Measurements from ENCODE around the gene CACNA2D3.

Gene CACNA2D3

DNA sequence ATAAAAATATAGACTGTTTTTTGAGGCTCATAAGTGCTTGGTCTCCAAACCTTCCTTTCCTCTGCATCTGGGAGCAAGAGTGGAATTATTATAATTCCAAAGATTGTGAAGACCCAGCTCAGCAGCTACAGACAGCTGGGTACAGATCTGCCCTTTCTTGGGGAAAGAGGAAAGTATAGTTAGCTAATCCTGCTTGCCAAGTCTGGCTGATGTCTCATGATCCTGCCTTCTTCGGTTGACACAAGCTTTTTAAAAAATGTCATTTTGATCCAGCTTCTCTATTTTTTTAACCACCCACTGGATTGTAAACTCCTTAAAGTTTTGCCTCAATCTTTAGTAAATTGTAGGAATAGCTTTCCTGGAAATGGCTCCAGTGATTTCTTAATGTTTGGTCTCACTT is 624.4 kb downstream of the CACNA2D3 start:
- DNase-seq (ENCODE audit: low read depth), result no peak

DNA sequence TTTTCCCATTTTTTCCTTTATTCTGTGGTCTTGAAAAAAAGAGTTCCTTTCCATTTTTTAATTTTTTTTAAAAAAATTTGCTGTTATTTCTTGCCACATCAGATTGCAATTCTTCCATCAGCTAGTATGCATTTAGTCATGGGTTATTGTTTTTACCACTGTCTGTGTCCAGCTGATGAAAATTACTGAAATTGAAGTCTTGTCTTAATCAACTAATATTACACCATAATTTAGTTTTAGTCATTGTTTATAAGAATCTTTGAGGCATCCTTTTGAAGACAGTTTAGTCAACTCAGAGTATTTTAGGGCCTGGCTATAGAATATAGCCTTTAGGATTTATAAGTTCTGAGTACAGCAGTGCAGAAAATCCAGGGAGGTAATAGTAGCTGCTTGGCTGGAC is 633.4 kb downstream of the CACNA2D3 start:
- no peak for DNase-seq (ENCODE audit: low read depth)

DNA sequence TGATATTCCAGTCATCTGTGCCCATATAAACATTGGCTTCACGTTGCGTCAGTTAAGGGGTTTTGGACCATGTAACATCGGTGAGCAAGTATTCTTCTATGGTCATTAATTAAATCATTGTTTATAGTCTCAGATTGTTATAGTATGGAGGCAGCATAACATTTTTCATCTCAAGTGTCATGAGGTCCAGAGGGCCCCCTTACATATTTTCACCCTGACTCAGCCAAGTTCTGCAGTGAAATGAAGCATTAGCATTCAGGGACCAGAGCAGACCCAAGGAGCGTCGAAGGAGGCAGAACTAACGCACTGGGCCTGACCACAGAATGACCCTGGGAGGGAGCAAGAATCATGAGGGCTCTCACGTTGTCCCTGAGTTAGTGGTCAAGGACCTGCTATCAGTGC is 634.0 kb downstream of the CACNA2D3 start:
- DNase-seq (ENCODE audit: low read depth), result peak; percentile 16

DNA sequence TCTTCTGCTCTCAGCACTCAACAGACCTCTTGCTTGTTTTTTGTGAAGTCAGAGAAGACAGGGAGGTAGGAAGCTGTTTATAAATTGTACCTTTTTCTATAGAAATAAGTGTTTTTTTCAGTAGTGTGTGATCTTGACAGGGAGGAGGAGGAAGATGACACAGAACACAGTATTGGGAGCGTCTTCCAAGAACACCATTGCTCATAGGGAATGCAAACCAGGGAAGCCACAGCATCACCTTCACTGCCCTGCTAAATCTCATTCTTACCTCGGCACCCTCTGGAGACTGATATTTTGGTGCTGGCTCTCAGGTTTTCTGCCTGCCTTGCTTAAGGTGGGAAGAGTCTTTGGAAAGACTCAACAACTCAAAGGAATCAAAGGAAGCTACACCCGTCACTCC is 636.1 kb downstream of the CACNA2D3 start:
- no peak for DNase-seq (ENCODE audit: low read depth)

DNA sequence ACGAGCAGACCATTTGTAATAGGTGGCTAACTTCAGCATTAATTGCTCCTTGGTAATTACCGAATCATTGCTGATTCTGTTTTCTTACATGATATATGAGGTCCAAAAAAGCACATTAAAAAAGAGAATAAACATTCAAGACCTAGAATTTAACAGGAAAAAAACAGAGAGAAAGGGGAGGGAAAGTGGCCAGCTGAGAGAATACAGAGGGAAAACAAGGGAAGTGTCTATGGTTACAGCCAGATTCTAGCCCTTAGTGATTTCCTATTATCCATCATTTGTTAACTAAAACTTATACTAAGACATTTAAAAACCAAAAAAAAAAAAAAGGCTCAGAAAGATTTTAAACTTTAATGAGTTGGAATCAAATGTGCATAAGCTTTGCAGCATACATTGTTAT is 636.8 kb downstream of the CACNA2D3 start:
- no peak for DNase-seq (ENCODE audit: low read depth)

DNA sequence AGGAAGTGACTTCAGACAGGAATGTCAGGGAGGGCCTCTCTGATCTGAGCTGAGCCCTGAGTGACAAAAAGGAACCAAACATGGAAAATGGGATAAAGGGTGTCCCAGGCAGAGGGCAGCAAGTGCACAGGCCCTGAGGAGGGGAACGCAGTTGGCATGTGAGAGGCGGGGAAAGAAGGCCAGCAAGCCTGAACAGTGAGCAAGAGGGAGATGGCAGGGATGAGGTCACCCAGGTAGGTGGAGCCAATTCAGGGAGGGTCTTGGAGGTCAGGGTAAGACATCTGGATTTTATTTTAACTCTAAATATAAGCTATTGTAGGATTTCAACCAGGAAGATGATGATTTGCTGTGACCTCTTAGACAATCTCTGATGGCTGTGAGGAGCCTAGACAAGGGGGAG is 637.8 kb downstream of the CACNA2D3 start:
- no peak for DNase-seq (ENCODE audit: low read depth)

DNA sequence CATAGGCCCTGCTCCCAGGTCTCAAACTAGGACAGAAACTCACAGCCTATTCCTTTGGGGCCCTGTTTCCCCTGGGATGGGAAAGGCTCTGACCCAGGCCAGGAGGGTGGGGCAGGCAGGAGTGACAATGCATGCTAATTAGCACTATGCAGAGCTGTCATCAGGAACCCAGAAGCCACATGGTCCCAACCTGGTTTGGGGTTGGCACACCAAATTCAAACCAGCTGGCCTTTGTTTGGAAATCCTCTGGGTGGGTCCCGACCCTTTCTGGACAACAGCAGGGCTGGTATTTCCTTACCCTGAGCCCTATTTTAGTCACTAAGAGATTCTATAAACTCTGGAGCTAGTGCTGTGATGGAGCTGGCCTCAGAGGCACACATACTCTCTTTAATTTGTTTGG is 639.3 kb downstream of the CACNA2D3 start:
- no peak for DNase-seq (ENCODE audit: low read depth)

DNA sequence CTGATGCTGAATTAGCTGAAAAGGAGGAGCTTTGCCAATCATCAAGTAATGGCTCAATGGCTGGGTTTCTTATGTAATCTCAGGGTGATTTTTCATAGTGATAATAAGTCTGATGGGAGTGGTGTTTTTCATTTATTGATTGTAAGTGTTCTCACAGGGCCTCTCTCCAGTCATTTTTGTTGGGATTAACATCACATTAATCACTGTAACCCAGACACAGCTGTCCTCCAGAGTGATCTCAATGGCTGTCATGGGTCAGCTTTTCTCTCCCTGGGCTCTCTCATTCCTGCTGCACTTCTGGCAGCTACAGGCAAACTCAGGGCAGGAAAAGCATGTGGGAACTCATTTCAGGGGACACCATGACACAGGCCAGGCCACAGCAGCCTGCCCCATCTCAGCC is 642.6 kb downstream of the CACNA2D3 start:
- no peak for DNase-seq (ENCODE audit: low read depth)

DNA sequence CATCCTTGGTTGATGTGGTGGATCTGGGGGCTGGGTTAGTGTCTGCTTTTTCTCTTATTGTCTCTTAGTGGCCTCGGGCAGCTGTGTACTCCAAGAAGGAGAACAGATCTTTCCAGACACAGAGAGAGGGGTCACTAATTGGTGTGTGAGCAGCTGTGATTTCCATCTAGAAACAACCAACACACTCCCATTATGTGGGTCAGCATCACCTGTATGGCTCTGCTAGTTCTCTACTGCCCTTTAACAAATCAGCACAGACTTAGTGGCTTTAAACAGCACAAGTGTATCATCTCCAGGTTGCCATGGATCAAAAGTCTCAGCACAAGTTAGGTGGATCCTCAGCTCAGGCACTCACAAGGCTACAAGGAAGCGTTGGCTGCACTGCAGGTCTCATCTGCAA is 648.7 kb downstream of the CACNA2D3 start:
- no peak for DNase-seq (ENCODE audit: low read depth)

DNA sequence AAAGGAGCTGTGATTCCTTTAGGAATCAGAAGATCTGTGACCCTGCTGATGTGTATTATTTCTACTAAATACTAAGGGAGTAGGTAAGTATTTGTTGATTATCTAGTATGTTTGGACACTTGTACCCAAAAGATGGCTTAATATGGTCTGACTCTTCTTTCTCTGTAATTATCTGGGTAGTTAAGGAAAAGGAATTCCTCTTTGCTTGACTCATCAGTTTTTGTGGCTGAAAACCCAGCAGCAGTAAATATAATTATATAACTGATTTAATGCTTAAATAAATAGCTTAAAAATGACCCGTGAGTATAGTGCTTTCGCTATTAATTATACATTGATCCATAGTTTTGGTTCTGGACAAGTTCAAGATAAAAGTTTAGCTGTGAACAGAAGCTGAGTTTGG is 649.7 kb downstream of the CACNA2D3 start:
- no peak for DNase-seq (ENCODE audit: low read depth)

DNA sequence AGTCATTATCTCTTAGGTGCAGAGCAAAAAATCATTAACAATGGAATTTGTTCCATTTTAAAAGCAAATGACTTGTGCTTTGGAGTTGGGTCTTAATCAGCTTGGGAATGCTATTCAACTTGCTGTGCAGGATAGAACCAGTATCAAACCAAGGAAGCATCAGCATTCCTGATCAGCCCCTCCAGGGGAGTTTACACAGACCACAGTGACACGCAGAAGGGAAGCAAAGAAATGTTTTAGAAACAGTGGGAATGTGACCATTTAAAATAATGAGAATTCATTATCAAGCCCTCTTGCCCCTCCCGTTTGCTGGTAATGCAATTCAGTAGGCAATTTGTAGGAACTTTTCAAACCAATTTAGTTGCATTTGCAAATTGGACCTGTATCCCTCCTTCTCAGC is 650.4 kb downstream of the CACNA2D3 start:
- no peak for DNase-seq (ENCODE audit: low read depth)

DNA sequence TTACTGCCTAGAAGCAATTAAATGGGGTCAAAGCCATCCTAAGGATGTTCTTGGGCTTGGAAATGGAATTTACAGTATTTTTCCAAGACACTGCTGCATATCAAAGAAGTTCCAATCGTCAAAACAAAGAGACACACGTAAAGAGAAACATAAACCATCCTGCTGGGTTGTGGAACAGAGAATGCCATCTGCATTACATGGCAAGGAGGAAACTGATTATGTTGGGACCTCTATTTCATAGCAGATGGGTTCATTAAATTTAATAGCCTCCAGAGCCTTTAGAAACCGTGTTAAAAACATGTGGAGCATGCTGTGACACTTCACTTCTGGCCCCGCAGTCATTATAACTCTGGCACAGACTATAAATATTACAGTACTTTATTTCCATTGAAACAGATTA is 650.9 kb downstream of the CACNA2D3 start:
- peak; percentile 4 for DNase-seq (ENCODE audit: low read depth)

DNA sequence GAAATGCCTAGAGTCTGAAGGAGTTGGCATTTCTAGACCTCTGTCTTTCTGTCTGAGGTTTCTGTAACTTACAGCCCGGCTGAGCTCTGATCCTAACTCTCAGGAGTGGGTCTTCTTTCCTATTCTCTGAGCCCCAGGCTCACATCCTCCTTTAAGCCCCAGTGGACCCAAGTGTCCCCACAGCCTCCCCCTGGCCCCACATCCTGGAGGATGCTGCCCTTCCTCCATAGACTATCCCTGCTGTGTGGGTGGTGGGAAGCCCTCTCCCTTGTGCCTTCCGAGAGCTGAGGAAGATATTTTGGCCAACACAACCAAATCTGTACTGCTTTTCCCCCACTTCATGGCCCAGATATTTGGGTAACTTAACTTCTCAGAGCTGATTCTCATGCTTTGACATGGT is 654.2 kb downstream of the CACNA2D3 start:
- DNase-seq (ENCODE audit: low read depth), result no peak

DNA sequence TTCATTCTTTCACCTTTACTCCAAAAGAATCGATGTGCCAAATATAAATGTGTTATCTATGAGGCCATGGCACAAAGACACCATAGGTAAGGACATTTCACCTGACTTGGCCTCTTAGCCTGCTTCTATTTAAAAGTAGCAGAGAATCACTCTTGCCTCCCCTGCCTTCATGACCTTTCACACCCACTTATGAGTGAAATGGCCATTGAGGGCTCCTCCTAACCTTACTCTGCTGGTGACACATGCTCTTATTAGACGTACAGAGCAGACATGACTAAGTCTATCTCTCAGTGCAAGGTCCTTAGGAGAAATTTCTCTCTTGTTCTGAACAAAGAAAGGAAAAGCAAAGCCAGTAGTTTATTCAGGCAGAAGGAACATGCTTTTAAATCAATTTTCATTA is 654.8 kb downstream of the CACNA2D3 start:
- DNase-seq (ENCODE audit: low read depth), result no peak

DNA sequence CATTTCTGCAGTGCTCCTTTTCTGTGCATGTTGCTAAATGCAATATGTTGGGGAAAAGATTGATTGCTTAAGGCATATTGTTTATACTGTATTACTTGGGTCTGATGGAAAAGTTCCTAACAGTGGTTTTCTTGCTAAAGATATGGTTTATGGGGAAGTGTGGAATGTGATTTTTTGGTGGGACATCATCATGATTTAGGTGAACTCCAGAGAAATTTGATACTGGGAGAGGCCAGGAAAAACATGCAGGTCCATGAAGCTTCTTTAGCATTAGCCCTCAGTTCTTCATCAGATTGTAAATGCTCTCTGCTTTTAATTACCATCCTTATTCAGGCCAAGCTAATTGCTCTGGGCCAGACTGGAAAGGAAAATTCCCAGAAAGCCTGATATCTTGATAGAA is 658.0 kb downstream of the CACNA2D3 start:
- DNase-seq (ENCODE audit: low read depth), result no peak

DNA sequence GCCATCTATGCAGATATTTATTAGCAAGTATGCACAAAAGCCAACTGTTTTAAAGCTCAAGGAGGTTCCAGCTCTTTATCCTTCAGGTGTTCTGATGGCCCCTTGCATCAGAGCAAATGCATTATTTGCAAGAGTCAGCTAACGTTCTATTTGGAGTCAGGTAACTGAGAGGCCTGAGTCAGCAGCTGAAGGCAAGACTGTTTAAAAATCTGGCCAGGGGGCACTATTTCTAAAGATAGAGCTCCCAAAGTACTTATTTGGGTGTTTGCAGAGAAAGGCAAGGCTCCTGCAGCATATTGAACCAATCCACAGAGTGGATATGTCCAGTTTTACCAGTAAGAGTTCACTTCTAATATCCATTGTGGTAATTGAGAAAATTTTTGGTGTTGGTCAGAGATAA is 659.4 kb downstream of the CACNA2D3 start:
- no peak for DNase-seq (ENCODE audit: low read depth)

DNA sequence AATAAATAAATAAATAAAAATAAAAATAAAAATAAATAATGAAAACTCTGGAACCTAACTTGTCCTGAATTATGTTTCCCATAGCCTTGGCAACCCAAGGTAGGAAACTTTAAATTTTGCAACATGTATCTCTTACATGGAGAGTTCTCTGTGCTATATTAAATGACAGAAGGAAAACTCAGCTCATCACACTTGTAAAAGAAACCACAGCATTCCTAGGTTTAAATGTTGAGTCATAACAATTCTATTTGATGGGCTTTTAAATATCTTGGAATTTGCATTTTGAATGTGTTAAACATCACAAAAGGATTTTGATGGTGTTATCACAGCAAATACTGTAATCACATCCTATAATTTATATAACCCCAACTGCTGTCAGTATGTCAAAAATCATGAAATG is 661.3 kb downstream of the CACNA2D3 start:
- peak; percentile 10 for DNase-seq (ENCODE audit: low read depth)

DNA sequence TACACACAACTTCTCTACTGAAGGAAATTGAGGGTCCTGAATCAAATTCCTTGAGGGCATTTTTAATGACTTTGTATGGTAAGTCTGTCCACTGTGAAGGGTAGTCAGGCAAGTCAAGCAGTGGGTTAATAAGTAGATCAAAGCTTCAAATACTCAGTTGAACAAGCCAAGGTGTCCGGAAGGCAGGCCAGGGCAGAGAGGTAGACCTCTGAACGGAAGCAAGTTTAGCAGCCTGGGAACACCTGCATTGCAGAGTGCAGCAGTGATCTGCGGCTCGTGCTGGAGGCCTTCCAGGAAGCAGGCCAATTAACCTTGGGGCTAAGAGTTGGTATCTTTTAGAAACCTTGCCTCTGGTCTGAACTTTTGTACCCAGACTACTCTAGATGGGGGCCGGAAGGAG is 661.7 kb downstream of the CACNA2D3 start:
- no peak for DNase-seq (ENCODE audit: low read depth)

DNA sequence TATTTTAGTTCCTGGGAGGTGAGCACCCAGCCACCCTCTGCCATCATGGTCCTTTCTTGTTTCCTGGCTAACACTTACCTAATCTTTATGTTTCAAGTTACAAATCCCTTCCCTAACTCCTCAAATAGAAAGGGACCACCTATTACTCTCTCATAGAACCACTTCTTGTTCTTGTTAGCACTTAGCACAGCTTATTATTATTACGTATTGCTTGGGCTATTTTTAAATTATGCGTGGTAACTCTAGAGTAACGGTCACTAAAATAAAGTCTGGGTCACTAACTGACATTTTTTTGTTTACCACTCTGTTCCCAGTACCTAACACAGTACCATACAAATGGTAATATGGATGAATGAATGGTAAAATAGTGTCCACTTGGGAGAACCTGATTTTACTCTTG is 663.6 kb downstream of the CACNA2D3 start:
- no peak for DNase-seq (ENCODE audit: low read depth)

DNA sequence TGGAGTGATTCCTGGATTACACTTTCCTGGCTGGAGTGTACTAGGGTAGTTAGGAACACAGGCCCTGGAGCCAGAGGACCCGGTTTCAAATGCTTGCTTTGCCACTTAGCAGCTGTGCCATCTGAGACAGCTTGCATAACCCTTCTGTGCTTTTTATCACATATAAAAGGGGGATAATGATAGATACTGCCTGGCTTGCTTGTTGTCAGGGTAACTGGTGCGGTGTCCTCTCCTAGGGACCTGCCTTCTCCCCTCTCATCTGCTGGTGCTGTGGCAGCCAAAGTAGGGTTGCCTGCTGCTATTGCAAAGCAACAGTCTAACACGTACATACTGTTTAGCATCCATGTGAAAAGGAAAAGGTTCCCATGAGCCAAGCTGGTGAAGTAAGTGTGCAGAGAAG is 667.7 kb downstream of the CACNA2D3 start:
- no peak for DNase-seq (ENCODE audit: low read depth)

DNA sequence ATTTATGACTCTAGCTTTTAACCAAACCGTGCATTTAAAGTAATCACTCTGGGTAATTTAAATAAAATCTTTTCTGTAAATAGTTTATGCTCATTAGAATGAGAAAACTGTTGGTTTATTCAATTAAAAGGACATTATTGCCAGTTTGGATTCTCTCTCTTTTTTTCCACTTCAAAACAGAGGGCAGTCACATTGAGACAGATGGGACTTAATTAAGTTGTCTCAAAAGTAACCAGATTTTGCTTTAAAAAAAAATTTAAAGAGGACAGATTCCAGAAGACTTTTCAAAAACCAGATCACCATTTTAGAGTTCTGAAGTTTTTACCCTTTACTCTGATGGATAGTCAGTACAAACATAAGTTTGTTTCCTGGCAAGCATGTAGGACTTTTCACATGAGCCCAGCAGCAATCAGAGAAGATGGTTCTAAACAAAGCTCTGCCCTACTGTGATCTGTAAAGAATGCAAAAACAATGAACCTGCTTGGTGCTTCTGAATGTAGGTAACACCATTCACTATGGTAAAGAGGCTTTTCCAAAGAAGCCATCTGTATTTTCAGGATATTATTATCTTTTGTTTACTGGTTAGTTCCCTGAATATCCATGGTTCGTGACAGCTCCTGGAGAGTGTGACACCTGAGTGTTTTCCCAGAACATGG is 669.3 kb downstream of the CACNA2D3 start:
- DNase-seq (ENCODE audit: low read depth), result no peak

DNA sequence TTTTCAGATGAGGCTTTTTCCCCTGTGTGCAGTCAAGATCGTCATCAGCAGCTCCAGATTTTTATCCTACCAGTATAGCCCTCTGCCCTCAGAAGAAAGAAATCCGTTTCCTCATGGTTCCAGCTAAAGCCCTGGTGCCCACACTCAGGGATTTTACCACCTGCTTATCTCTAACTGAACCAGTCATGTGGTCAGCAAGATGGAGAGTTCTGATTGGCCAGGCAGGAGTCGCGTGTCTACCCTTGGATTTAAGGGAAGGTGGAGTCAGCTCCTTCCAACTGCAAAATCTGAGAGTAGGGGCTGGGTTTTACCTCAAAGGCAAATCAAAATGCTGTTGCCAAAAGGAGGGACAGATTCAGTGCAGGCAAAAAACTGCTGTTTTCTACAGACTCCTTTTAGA is 670.2 kb downstream of the CACNA2D3 start:
- DNase-seq (ENCODE audit: low read depth), result no peak

DNA sequence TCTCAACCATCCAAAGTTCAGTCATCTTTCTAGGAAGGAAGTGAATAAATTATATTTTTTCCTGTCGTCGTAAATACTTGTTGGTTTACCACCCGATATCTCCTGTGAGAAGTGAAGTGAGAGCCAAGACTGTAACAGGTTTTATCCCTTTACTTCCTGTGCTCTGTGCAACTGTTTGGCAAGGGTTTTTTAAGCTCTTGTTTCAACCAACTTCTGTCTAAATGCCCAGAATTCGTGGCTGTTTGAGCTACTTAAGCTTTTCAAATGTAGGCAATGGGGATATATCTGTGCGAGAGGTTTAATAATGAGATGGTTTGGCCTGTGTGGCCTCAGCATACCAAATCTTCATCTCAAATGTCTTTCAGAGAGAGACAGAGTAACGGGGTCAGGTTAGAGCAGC is 670.8 kb downstream of the CACNA2D3 start:
- no peak for DNase-seq (ENCODE audit: low read depth)

DNA sequence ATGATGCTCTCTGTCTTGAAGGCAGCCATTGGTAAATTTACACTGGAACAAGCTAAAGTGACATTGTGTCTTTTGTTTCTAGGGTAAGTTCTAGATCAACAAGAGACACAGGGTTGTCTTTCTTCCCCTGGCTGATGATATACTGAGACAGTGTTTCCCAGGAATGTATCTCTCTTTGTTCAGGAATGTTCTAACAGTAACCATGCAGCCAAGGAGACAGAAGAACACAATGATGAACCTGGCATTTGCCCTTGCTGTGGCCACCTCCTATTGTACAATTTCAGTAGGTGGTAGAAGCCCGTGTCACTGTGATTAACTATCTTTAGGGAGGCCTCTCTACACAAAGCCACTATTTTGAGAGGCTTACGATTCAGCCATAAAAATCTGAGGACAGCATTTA is 674.8 kb downstream of the CACNA2D3 start:
- DNase-seq (ENCODE audit: low read depth), result no peak

DNA sequence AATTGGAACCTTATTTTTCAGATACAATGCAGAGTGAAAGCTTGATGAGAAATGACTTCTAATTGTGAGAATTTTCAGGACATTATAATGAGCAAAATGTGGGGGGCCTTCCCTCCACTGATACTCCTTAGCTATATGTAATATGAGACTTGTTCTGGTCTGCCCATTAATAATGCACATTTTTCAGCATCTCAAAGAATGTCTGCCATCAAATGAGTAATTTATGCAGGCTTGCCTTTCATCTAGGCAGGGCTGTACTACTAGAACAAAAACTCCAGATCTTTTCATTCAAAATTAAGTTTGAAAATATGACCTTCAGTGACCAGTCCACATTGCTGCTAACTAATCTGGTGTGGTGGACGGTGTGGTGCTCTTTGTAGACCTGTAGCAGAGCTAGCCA is 678.1 kb downstream of the CACNA2D3 start:
- no peak for DNase-seq (ENCODE audit: low read depth)
